ENCODE data around the gene ATP11B.

GRCh38 chr3:182760576-182761164 is 32.6 kb upstream of the ATP11B start:
- no peak for TF ChIP-seq CTCF (IDR thresholded peaks at IDR 0.05)
- no peak for TF ChIP-seq POLR2A (IDR thresholded peaks at IDR 0.05)
